HG02623 (cell line): ENCODE results near the gene HINT1.
"Not testable (repeated sequence)": the region's sequence is repeated elsewhere in the genome, so short reads cannot be mapped to it uniquely, and the experiment has no call there.

Source experiments
- ATAC-seq: cut with Tn5 transposase; IDR thresholded peaks from one replicate; pipeline ENCODE4 v1.9.1; 2021; ENCODE audit warnings: moderate library complexity; ENCODE audit not compliant: unreplicated experiment

HINT1 gene

GRCh38 chr5:131165119-131165727 is at the start of gene HINT1:
Gene HINT1, minus strand, starts transcription at chr5:131165256. Its CDS starts 51 bp downstream, at chr5:131165205.
- peak; percentile 74 for ATAC-seq

- no peak for ATAC-seq
These were observed 49.7 kb upstream of the HINT1 start for GRCh38 chr5:131214609-131215227.

- ATAC-seq, result no peak
These were observed 47.5 kb upstream of the HINT1 start for GRCh38 chr5:131212471-131213021.

- ATAC-seq, result no peak
These were observed 46.6 kb upstream of the HINT1 start for GRCh38 chr5:131211669-131212068.

DNA sequence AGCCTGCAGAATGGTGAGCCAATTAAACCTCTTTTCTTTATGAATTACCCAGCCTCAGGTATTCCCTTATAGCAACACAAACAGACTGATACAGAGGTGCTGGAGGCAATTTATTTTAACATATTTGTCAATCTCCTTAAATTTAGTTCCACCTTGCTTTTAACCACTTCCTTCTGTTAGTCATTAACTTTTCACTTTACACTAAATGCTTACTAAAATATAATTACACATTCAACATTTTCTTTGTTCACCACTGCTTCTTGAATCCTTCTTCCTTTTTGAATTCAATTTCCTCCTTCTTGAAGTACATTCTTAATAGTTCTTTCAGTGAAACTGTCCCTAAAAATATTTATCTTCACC is 45.1 kb upstream of the HINT1 start:
- no peak for ATAC-seq

DNA sequence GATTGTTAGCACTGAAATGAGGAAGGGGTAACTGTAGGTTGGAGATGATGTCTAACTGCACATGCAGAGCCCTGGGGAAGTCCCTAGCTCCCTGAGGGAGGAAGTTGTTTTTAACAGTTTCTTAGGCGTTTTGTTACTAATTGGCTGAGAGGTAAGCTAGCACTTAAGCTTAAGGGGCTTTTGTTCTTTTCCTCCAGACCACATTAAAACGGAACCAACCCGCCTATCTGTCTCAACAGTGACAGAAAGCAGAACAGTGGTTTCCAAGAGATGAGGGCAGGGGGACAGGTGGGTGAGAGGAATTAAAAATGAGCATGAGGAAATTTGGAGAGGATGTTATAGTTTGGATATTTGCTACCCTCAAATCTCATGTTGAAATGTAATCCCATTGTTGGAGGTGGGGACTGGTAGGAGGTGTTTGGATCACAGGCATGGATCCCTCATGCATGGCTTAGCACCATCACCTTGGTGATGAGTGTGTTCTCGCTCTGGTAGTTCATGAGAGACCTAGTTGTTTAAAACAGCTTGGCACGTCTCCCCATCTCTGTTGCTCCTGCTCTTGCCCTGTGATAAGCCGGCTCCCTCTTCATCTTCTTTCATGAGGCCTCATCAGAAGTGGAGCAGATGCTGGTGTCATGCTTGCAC is 44.6 kb upstream of the HINT1 start:
- ATAC-seq, result peak; percentile 91

DNA sequence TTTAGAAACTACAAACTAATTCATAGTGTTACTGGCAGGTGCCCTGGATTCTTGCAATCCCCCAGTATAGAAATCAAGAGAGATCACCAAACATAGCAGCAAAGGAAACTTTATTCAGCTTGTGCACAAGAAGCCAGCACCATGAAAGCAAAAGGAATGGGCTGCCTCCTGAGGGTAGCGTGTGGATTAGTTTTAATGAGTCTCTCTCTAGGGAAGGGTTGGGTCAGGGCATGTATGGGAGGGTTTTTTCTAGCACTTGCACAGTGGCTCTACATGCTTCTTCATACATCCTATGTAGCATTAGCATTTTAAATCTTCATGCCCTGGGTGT is 44.1 kb upstream of the HINT1 start:
- no peak for ATAC-seq

DNA sequence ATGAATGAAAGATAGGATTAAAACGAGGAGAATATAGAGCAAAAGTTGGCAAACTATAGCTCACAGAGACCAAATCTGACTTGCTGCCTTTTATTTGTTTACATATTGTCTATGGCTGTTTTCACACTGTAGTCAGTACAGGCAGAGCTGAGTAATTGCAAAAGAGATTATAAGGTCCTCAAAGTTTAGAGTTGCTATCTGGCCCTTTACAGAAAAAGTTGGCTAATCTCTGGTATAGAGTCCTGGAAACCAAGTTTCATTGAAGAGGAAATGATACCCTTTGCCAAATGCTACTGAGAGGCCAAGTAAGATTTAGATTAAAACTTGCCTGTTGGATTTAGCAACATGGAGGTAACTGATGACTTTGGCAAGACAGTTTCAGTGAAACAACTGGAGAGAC is 41.7 kb upstream of the HINT1 start:
- no peak for ATAC-seq

GRCh38 chr5:131206061-131206460 is 41.0 kb upstream of the HINT1 start:
- ATAC-seq, result no peak

DNA sequence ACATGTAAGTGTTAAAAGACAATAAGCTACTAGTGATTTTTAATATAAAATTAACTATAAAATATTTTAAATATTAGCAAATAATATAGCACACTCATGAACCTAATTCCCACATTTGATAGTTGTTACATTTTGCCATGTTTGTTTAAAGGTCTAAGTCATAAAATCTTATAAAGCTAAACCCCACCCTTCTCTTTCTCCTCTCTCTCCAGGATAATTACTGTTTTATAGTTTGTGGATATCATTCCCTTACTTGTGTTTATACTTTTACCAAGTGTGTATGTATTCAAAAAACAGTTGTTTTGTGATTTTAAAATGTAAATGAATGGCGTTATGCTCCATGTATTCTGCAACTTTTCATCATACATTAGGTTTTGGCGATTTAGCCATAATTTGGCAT is 39.9 kb upstream of the HINT1 start:
- ATAC-seq, result no peak

DNA sequence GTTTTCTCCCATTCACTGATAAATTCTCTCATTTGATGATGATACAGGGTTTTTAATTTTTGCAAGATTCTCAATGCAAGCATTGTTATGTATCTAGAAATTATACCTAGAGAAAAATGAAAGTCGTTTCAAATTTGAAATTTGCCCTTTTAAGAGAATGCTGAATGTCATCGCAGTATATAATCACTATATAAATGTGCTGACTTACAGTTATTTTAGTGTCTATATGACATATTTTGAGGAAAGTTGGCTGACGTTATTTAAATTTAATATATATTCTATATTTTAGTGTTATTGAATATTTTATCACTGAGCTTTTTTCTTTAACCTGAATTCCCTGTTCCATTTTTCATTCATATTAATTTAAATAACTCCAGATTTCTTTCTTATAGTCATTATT is 35.5 kb upstream of the HINT1 start:
- ATAC-seq, result no peak

DNA sequence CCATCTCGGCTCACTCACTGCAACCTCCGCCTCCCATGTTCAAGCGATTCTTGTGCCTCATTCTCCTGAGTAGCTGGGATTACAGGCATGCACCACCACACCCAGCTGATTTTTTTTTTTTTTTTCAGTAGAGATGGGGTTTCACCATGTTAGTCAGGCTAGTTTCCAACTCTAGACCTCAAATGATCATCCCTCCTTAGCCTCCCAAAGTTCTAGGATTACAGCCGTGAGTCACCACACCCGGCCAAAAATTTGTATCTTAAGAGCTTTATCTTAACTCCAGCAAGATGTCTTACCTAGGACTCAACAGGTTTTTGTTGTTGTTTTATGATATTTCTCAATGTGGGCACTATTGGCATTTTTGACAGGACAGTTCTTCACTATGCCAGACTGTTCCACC is 33.6 kb upstream of the HINT1 start:
- no peak for ATAC-seq

- no peak for ATAC-seq
These were observed 31.3 kb upstream of the HINT1 start for GRCh38 chr5:131196331-131196730.

DNA sequence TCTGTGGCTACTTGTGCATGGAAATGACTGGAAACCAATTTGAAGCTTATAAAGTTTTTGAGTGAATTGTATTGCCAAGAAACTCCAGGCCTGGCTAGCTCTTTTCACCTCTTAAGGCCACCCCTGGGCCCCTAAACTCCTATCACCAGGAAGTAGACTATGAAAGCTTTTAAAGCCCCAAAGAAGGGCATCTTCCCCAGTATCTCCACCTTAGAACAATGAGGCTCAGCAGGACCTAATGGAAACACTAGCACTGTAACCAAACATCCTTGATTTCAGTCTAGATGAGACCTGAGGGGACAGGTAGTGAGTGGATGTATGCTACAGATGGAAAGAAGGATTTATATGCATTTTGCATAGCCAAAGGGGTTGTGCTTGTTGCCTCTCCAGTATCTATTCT is 30.6 kb upstream of the HINT1 start:
- no peak for ATAC-seq

DNA sequence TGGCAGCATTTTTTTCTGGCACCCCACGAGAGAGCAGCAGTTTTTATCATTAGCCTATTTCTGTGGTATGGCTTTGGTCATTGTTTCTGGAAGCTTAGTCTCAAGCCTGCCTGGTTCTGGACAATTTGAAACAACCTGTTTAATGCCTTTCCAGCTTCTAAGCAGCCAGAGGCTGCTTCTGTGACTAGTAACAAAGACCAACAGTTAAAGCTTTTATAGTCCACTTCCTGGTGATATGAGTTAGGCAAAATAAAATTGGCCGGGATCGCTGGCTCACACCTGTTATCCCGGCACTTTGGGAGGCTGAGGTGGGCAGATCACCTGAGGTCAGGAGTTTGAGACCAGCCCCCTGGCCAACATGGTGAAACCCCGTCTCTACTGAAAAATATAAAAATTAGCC is 29.7 kb upstream of the HINT1 start:
- no peak for ATAC-seq

- not testable (repeated sequence) for ATAC-seq
These were observed 28.8 kb upstream of the HINT1 start for GRCh38 chr5:131193897-131194296.

- ATAC-seq, result no peak
These were observed 28.1 kb upstream of the HINT1 start for GRCh38 chr5:131193106-131193505.

DNA sequence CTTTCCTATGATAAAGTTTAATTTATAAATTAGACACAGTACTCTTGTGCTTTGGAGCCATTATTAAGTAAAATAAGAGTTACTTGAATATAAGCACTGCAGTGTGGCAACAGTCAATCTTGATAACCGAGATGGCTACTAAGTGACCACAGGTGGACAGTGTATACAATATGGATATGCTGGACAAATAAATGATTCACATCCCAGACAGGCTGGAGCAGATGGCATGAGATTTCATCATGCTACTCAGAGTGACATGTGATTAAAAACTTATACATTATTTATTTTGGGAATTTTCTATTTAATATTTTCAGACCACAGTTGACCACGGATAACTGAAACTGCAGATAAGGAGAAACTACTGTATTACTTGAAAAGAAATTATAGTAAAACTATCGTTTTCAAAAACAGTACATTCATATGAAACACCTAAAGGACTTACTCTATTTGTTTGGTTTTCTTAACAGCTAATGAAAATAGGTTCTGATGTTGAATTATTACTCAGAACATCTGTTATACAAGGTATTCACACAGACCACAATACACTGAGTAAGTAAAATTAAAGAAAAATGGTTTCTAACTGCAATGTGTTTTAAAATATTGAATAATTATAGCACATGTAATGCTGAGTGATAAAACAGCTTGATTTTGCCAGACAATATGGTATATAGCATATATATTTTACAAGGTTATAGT is 21.7 kb upstream of the HINT1 start:
- ATAC-seq, result no peak

DNA sequence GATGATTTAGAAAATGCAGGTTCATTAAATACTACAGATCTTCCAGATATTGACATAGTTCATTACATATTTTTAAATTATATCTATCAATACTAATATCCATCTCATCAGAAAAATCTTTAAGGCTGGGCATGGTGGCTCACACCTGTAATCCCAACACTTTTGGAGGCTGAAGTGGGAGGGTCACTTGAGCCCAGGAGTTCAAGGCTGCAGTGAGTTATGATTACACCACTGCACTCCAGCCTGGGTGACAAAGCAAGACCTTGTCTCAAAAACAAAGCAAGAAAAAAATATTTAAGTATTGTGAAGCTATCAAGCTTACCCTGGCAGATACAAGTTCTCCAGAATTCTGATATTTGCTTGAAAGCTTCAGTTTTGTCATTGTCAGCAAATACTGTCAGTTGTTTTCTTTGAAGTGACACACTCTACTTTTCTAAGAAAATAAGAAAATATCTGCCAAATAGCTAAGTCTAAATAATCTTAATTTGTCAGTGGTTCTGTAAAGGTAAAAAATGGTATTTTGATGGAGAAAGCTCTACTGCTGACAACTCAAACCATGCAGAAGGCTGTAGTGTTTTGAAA is 20.6 kb upstream of the HINT1 start:
- no peak for ATAC-seq

DNA sequence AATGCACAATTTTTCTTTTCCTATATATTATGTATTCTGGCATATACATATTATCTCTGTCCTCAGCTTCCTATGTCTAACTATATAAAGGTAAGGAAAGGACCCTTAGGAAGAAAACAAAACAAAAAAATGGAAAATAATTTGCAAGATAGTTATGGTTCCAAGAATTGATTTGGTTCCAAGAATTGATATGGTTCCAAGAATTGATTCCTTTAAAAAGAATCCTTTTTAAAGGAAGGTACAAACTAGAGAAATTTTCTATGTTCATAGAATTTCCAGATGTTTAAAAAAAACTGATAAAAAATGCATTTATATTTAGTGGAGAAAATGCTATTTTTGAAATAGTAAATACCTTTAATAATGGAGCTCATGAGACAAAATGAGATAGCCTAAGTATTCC is 17.8 kb upstream of the HINT1 start:
- no peak for ATAC-seq

GRCh38 chr5:131180407-131180806 is 15.4 kb upstream of the HINT1 start:
- no peak for ATAC-seq
